HG03460 (cell line): ENCODE measurements around the gene DEF6.

Source experiments
- ATAC-seq: cut with Tn5 transposase; IDR thresholded peaks from one replicate; pipeline ENCODE4 v1.9.1; 2021; ENCODE audit not compliant: unreplicated experiment

The DEF6 gene

DNA sequence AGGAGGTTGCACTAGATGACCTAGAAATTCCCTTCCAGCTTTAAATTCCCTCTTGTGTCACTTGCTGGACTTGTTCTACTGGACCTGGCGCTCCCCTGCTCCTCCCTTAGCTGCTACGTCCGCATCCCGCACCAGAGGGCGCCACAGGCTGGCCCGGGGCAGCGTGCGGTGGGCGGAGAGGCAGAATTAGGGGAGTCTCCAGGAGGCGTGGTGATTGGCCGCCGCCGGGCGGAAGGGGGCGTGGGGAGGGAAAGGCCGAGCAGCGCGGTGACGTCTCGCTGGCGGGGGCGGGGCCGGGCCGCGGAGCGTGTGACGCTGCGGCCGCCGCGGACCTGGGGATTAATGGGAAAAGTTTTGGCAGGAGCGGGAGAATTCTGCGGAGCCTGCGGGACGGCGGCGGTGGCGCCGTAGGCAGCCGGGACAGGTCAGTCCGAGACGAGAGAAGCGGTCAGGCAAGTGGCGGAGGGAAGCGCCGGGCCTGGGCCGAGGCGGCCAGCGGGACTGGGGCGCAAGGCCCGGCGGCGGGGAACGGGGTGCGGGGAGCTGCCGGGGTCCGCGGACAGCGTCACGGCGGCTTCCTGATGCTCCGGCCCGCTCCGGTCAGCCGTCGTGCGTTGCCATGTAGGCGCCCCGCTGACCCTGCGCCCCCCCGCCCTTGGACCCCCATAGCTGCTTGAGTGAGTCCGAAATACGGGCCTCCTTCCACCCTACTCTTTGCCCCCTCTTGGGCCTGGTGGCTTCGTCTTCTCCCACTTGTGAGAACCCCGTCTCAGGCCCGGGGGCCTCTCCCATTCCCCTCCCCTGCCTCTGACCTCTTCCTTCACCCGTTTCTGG, 44.9 kb downstream of the DEF6 start, which contains the start of gene PPARD:
Gene PPARD, plus strand, starts transcription at position 301 of the 834 bp plus-strand sequence. CDS start 68,530 bp downstream, outside the sequence.
- peak; percentile 98 for ATAC-seq

GRCh38 chr6:35343092-35343834, 45.6 kb downstream of the DEF6 start:
- ATAC-seq = no peak

- ATAC-seq = no peak
These were observed 46.4 kb downstream of the DEF6 start for GRCh38 chr6:35343835-35344550.

GRCh38 chr6:35351422-35351821, 53.8 kb downstream of the DEF6 start:
- no peak for ATAC-seq

DNA sequence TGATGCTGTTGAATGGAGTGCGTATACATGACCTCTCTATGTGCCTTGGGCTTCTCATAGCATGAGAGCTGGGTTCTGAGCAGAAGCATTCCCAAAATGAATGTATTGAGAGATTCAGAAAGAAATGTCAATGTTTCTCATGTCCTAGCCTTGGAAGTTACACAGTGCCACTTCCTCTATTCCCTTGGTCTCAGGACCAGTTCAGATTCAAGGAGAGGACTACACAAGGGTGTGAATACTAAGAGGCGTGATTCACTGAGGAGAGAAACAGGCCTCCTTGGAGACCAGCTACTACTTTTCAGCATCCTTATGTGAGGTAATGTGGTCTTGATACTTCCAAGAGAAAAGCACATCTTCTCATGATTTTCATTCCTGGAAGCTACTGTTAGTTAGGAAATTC, 55.1 kb downstream of the DEF6 start:
- no peak for ATAC-seq

- no peak for ATAC-seq
These were observed 56.9 kb downstream of the DEF6 start for GRCh38 chr6:35354361-35355135.

DNA sequence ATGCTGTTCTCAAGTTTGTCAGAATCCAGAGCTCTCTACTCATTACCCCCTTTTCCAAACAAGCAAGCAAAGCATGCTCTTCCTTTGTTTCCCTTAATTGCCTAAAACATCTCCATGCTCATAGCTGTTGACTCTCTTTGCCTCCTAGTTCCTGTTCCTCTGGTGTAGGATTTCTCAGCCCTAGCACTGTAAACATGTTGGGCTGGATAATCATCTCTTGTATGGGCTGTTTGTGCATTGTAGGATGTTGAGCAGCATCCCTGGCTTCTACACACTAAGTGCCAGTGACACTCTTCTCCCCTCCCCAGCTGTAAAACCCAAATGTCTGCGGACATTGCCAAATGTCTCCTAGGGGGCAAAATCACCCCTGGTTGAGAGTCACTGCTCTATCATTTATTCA, 58.8 kb downstream of the DEF6 start:
- ATAC-seq = no peak

DNA sequence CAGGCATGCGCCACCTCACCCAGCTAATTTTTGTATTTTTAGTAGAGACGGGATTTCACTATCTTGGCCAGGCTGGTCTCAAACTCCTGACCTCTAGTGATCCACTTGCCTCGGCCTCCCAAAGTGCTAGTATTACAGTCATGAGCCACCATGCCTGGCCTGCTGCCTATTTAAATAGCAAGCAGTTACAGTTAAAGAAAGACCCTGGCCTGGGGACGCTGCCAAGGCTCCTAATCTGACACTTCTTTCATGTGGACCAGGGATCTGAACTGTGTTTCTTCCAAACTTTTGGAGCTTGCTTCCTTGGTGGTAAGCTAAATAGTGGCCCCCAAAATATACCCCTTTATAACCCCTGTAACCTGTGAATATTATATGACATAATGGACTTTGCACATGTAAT, 60.1 kb downstream of the DEF6 start:
- no peak for ATAC-seq

DNA sequence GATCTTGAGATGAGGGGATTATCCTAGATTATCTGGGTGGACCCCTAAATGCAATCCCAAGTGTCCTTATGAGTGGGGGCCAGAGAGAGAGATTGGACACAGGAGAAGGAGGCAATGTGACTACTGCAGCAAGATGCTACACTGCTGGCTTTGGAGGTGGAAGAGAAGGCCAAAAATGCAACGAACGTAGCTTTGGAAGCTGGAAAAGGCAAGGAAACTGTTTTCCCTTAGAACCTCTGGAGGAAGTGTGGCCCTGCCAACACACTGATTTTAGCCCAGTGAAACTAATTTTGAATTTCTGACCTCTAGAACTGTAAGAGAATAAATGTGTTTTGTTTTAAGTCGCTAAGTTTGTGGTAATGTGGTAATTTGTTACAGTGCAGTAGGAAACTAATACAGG, 60.5 kb downstream of the DEF6 start:
- no peak for ATAC-seq

DNA sequence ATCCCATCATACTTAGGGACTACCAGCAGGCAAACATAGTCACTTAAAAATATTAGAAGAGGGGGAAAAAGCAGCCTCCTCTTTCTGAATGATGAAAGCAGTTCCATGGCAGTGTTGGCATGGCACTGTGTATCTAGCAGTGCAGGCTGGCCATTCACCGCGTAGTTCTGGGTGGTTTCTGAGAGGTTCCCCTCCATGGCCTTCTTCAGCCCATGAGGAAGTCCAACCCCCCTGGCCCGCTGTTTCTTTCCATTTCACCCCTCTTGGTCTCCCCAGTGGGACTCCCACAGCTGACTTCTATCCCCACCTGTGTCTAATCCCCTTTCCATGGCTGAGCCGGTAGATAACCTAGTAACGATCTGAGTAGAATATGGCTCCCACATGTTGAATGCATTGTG, 61.7 kb downstream of the DEF6 start:
- no peak for ATAC-seq

DNA sequence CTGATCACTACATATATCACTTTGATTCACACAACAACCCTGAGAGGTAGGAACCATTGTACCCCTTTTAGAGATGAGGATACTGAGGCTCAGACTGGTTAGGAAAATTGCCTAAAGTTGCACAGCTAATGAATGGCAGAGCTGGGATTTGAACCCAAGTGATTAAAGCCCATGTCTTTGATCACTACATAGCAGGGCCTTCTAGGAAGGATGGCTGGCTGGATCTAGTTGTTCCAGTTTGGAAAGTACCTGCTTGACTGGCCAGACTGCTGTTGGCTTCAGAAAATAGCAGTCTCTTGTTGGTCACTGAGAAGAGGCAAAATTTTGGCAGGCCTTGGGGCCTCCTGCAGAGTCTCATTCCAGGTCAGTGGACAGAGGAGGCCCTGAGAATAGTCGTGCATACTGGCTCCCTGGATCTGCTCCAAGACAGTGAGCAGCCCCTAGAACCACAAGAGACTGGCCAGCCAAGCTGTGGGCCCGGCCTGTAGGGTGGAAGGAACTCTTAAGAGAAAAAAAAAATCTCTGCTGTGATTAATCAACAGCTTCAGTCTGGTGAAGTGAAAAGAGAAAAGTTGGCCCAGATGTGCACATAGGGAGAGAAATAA, 62.2 kb downstream of the DEF6 start:
- no peak for ATAC-seq

DNA sequence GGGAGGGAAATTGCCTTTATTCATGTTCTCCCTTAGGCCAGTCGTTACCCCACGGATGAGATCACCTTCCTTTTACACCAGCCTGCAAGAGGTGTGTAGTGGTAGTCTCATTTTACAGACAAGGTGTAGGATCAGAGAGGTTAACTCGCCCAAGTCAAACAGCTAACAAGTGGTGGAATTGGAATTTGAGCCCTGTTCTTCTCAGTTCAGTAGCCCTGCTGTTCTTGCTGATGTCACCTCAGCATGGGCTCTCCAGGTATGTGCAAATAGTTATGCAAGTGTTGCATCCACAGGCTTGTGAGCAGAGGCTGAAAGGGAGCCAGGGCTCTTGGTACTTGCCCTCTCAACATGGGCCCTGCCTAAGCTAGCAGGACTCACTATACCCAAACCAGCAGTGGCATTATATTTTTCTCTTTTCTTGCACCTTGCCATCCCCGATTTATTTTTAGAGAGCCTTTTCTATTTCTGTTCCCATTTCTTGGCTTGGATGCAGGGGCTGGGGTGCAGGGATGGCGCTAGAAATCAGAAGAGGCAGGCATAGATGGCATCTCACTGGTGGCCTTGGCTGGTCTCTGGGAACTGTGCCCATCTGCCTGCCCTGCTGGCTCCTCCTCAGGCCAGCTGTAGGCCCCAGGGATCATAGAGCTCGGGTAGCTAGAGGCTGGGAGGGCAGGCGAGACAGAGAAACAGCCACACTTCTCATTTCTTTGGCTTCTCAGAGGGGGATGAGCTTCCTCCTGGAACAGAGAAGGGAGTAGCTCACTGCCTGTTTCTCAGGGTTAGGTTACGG, 62.9 kb downstream of the DEF6 start:
- ATAC-seq = no peak

- ATAC-seq = no peak
These were observed 64.6 kb downstream of the DEF6 start for GRCh38 chr6:35362200-35362599.

GRCh38 chr6:35363293-35363750, 65.7 kb downstream of the DEF6 start:
- no peak for ATAC-seq

DNA sequence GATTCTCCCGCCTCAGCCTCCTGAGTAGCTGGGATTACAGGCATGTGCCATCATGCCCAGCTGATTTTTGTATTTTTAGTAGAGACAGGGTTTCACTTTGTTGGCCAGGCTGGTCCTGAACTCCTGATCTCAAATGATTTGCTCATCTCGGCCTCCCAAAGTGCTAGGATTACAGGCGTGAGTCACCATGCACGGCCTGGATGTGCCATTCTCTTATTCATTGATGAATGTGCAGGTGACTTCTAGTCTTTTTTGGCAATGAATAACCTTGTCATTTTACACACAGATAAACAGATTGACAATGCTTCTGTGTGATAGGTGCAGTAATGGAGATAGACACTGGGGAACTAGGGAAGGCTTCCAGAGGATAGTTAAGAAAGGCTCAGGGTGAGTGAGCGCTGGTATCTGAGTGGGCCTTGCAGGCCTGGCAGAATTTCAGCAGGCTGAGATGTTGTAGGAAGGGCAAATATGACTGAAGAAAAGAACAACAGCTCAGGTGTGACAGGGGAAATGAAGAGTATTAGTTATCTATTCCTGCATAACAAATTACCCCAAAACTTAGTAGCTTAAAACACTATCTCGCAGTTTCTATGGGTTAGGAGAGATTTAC, 68.1 kb downstream of the DEF6 start:
- ATAC-seq = no peak

GRCh38 chr6:35366204-35366596, 68.6 kb downstream of the DEF6 start:
- no peak for ATAC-seq

DNA sequence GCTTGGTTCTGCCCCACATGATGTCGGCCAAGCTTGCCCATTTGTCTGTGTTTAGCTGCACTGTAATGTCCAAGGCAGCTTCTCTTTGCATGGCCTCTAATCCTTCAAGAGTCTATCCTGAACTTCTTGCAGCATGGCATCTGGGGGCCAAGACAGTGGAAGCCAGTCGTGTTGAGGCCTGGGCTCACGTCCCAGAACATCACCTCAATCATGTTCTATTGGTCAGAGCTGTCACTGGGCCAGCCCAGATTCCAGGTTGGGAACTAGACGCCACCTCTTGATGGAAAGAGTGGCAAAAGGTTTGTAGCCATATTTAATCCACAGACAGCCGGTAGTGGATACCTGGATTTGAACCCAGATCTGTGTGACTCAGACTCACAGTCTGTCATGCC, 70.0 kb downstream of the DEF6 start:
- no peak for ATAC-seq

- ATAC-seq = no peak
These were observed 70.6 kb downstream of the DEF6 start for GRCh38 chr6:35368038-35368887.
